H7 (cell line): Measurements from ENCODE around the gene EYA2. TPM values are rescaled to one million over a fixed set of nuclear protein-coding genes. Genes with fewer than 3 reads are reported as not detected.
"Not testable (repeated sequence)": the region's sequence is repeated elsewhere in the genome, so short reads cannot be mapped to it uniquely, and the experiment has no call there.

Experiments
- DNase-seq: peaks from one replicate; pipeline ENCODE4 v3.0.0; 2012
- H3K27me3 ChIP-seq: 2 replicates; pipeline ENCODE4 v1.6.0; 2011; ENCODE audit warnings: mild to moderate bottlenecking, low read length; ENCODE audit not compliant: control insufficient read depth, insufficient read depth
- H3K36me3 ChIP-seq: replicated peaks from 2 replicates; pipeline ENCODE4 v1.5.1; 2011; ENCODE audit warnings: low read length; ENCODE audit not compliant: control insufficient read depth, insufficient read depth
- H3K4me3 ChIP-seq: 2 replicates; pipeline ENCODE4 v1.5.1; 2011; ENCODE audit warnings: low read depth, mild to moderate bottlenecking, control low read depth, low read length, moderate library complexity; ENCODE audit not compliant: insufficient read depth
- total RNA-seq: library from RNA; depleted of rRNA; stranded (reverse); fragments of >200 nt; shearing (Covaris generic); gene quantifications from 2 replicates; pipeline ENCODE4 v1.2.3, GENCODE V29; 2014

Gene EYA2
- total RNA-seq, 1 experiment from 2014 or later = 1.7 TPM

GRCh38 chr20:46903937-46904336, 9.3 kb downstream of the EYA2 start:
- DNase-seq = no peak
- H3K27me3 ChIP-seq = no peaks in the 10 kb centered on the region; the same call in 1 of the 2 replicates

GRCh38 chr20:46905364-46906125, 10.9 kb downstream of the EYA2 start:
- no peaks in the 10 kb centered on the region for H3K27me3 ChIP-seq
- H3K36me3 ChIP-seq = no peaks in the 10 kb centered on the region
- DNase-seq = no peak

More at GRCh38 chr20:46903937-46904336, 9.3 kb downstream of the EYA2 start:
- no peaks in the 10 kb centered on the region for H3K36me3 ChIP-seq
- no peak overlapping the region for H3K4me3 ChIP-seq

GRCh38 chr20:46913329-46914044, 18.8 kb downstream of the EYA2 start:
- DNase-seq = no peak

More at GRCh38 chr20:46905364-46906125, 10.9 kb downstream of the EYA2 start:
- no peak overlapping the region for H3K4me3 ChIP-seq

GRCh38 chr20:46914789-46915379, 20.2 kb downstream of the EYA2 start:
- no peak for DNase-seq
- Histone ChIP-seq H3K4me3 (no peak overlapping the region), H3K27me3 (no peaks in the 10 kb centered on the region), H3K36me3 (no peaks in the 10 kb centered on the region)

More at GRCh38 chr20:46913329-46914044, 18.8 kb downstream of the EYA2 start:
- H3K36me3 ChIP-seq = no peaks in the 10 kb centered on the region
- no peak overlapping the region for H3K4me3 ChIP-seq
- H3K27me3 ChIP-seq = no peaks in the 10 kb centered on the region

- no peaks in the 10 kb centered on the region for H3K36me3 ChIP-seq
- no peaks in the 10 kb centered on the region for H3K27me3 ChIP-seq
- no peak overlapping the region for H3K4me3 ChIP-seq
- no peak for DNase-seq
These were observed 21.1 kb downstream of the EYA2 start for GRCh38 chr20:46915575-46916257.

- Histone ChIP-seq H3K4me3 (no peak overlapping the region), H3K36me3 (no peaks in the 10 kb centered on the region), H3K27me3 (no peaks in the 10 kb centered on the region)
- DNase-seq = no peak
These were observed 21.6 kb downstream of the EYA2 start for GRCh38 chr20:46916258-46916603.

GRCh38 chr20:46917155-46917554, 22.5 kb downstream of the EYA2 start:
- no peaks in the 10 kb centered on the region for H3K36me3 ChIP-seq
- no peak for DNase-seq
- no peak overlapping the region for H3K4me3 ChIP-seq
- no peaks in the 10 kb centered on the region for H3K27me3 ChIP-seq

GRCh38 chr20:46920114-46920513, 25.5 kb downstream of the EYA2 start:
- Histone ChIP-seq H3K36me3 (no peaks in the 10 kb centered on the region), H3K27me3 (no peaks in the 10 kb centered on the region), H3K4me3 (no peak overlapping the region)
- no peak for DNase-seq

GRCh38 chr20:46922841-46923240, 28.2 kb downstream of the EYA2 start:
- DNase-seq, H3K27me3 ChIP-seq, H3K4me3 ChIP-seq, H3K36me3 ChIP-seq: not testable (repeated sequence)

GRCh38 chr20:46923550-46923949, 28.9 kb downstream of the EYA2 start:
- Histone ChIP-seq H3K27me3 (no peaks in the 10 kb centered on the region), H3K36me3 (no peaks in the 10 kb centered on the region), H3K4me3 (no peak overlapping the region)
- DNase-seq = no peak

- Histone ChIP-seq H3K27me3 (no peaks in the 10 kb centered on the region), H3K4me3 (no peak overlapping the region), H3K36me3 (no peaks in the 10 kb centered on the region)
- peak; percentile 51 for DNase-seq
These were observed 34.0 kb downstream of the EYA2 start for GRCh38 chr20:46928580-46929132.

- Histone ChIP-seq H3K4me3 (no peak overlapping the region), H3K36me3 (no peaks in the 10 kb centered on the region), H3K27me3 (no peaks in the 10 kb centered on the region)
- no peak for DNase-seq
These were observed 35.3 kb downstream of the EYA2 start for GRCh38 chr20:46929902-46930301.

- DNase-seq = no peak
- Histone ChIP-seq H3K27me3 (no peaks in the 10 kb centered on the region), H3K36me3 (no peaks in the 10 kb centered on the region), H3K4me3 (no peak overlapping the region)
These were observed 36.1 kb downstream of the EYA2 start for GRCh38 chr20:46930640-46931339.

GRCh38 chr20:46931699-46932098, 37.1 kb downstream of the EYA2 start:
- no peak overlapping the region for H3K4me3 ChIP-seq
- no peaks in the 10 kb centered on the region for H3K36me3 ChIP-seq
- no peak for DNase-seq
- no peaks in the 10 kb centered on the region for H3K27me3 ChIP-seq
